Left ventricle myocardium superior (tissue), 1 donor: Measurements from ENCODE around the gene ADAM22. TPM values are rescaled to one million over a fixed set of nuclear protein-coding genes. Genes with fewer than 3 reads are reported as not detected.
"Not testable (repeated sequence)": the region's sequence is repeated elsewhere in the genome, so short reads cannot be mapped to it uniquely, and the experiment has no call there.

Experiments used
- ATAC-seq: fragments of 200-7000 bp; cut with Tn5 transposase; one replicate; pipeline ENCODE4 v1.9.1; 2020; ENCODE audit warnings: mild to moderate bottlenecking, moderate library complexity
- DNase-seq: peaks from one replicate; pipeline ENCODE4 v3.0.0-alpha.2; 2020
- intact Hi-C: fragments of 100-400 bp; cut with micrococcal nuclease; formaldehyde crosslinking; loops from one replicate; pipeline ENCODE4 v1.11.0; 2022
- total RNA-seq: library from RNA; stranded (reverse); fragmentation: NEBNext Ultra II Directional; extraction: Animal tissue kit (Norgen Biotek cat#: 25700); gene quantifications from one replicate; pipeline ENCODE4 v1.2.1, GENCODE V29; 2021
- donor health status: DM: no; HTN: yes; CAD: no; lungs with severe emphysema.

Gene ADAM22
- total RNA-seq, 1 donor from 2014 or later: 1.7 TPM

- ATAC-seq, intact Hi-C loops, DNase-seq: not testable (repeated sequence)
Observed at GRCh38 chr7:87945926-87946325, 11.9 kb downstream of the ADAM22 start.

GRCh38 chr7:87948371-87948770, 14.3 kb downstream of the ADAM22 start:
- intact Hi-C loops: no loop called here
- ATAC-seq: no peak
- no peak for DNase-seq

GRCh38 chr7:87959336-87959735, 25.3 kb downstream of the ADAM22 start:
- DNase-seq (no peak), ATAC-seq (no peak)
- intact Hi-C loops: no loop called here

GRCh38 chr7:87960239-87960638, 26.2 kb downstream of the ADAM22 start:
- no peak for DNase-seq
- intact Hi-C loops: no loop called here
- ATAC-seq: no peak

- DNase-seq (no peak), ATAC-seq (no peak)
- intact Hi-C loops: no loop called here
Observed at GRCh38 chr7:87961754-87962153, 27.7 kb downstream of the ADAM22 start.

GRCh38 chr7:87966271-87966670, 32.2 kb downstream of the ADAM22 start:
- intact Hi-C loops: no loop called here
- no peak for DNase-seq
- ATAC-seq: no peak

- no peak for DNase-seq
- intact Hi-C loops: no loop called here
- no peak for ATAC-seq
Observed at GRCh38 chr7:87968021-87968420, 34.0 kb downstream of the ADAM22 start.

GRCh38 chr7:87982116-87982515, 48.1 kb downstream of the ADAM22 start:
- ATAC-seq (no peak), DNase-seq (no peak)
- intact Hi-C loops: no loop called here

GRCh38 chr7:87984088-87984487, 50.0 kb downstream of the ADAM22 start:
- no peak for ATAC-seq
- DNase-seq: no peak
- intact Hi-C loops: no loop called here

- no peak for DNase-seq
Observed at GRCh38 chr7:87993269-87993668, 59.2 kb downstream of the ADAM22 start.

GRCh38 chr7:87999261-87999660, 65.2 kb downstream of the ADAM22 start:
- intact Hi-C loops: no loop called here
- no peak for DNase-seq
- ATAC-seq: no peak

More at GRCh38 chr7:87993269-87993668, 59.2 kb downstream of the ADAM22 start:
- intact Hi-C loops: no loop called here
- ATAC-seq: no peak

- intact Hi-C loops: no loop called here
- DNase-seq (no peak), ATAC-seq (peak; percentile 54)
Observed at GRCh38 chr7:88001744-88002530, 67.9 kb downstream of the ADAM22 start.

GRCh38 chr7:88002617-88003016, 68.6 kb downstream of the ADAM22 start:
- ATAC-seq (no peak), DNase-seq (no peak)
- intact Hi-C loops: no loop called here

GRCh38 chr7:88003581-88003980, 69.5 kb downstream of the ADAM22 start:
- intact Hi-C loops: no loop called here
- DNase-seq: no peak
- no peak for ATAC-seq

- no peak for ATAC-seq
- intact Hi-C loops: no loop called here
- DNase-seq: no peak
Observed at GRCh38 chr7:88005191-88005590, 71.1 kb downstream of the ADAM22 start.

- no peak for DNase-seq
- intact Hi-C loops: no loop called here
- ATAC-seq: no peak
Observed at GRCh38 chr7:88009651-88010050, 75.6 kb downstream of the ADAM22 start.

GRCh38 chr7:88012086-88012485, 78.0 kb downstream of the ADAM22 start:
- intact Hi-C loops: no loop called here
- ATAC-seq (no peak), DNase-seq (no peak)

- ATAC-seq (no peak), DNase-seq (no peak)
- intact Hi-C loops: no loop called here
Observed at GRCh38 chr7:88013981-88014380, 79.9 kb downstream of the ADAM22 start.

- intact Hi-C loops: no loop called here
- ATAC-seq: no peak
- DNase-seq: no peak
Observed at GRCh38 chr7:88014581-88014980, 80.5 kb downstream of the ADAM22 start.

- DNase-seq (no peak), ATAC-seq (no peak)
- intact Hi-C loops: no loop called here
Observed at GRCh38 chr7:88015309-88015708, 81.3 kb downstream of the ADAM22 start.

- no peak for ATAC-seq
Observed at GRCh38 chr7:88018501-88018900, 84.5 kb downstream of the ADAM22 start.

More at GRCh38 chr7:88018501-88018900, 84.5 kb downstream of the ADAM22 start:
- intact Hi-C loops: no loop called here
- no peak for DNase-seq
